ENCODE results near the gene RALGAPA1.
A peak's percentile ranks its signal among the peaks of the same experiment; 100 is the strongest.
"Not testable (repeated sequence)": the region's sequence is repeated elsewhere in the genome, so short reads cannot be mapped to it uniquely, and the experiment has no call there.

The RALGAPA1 gene

DNA sequence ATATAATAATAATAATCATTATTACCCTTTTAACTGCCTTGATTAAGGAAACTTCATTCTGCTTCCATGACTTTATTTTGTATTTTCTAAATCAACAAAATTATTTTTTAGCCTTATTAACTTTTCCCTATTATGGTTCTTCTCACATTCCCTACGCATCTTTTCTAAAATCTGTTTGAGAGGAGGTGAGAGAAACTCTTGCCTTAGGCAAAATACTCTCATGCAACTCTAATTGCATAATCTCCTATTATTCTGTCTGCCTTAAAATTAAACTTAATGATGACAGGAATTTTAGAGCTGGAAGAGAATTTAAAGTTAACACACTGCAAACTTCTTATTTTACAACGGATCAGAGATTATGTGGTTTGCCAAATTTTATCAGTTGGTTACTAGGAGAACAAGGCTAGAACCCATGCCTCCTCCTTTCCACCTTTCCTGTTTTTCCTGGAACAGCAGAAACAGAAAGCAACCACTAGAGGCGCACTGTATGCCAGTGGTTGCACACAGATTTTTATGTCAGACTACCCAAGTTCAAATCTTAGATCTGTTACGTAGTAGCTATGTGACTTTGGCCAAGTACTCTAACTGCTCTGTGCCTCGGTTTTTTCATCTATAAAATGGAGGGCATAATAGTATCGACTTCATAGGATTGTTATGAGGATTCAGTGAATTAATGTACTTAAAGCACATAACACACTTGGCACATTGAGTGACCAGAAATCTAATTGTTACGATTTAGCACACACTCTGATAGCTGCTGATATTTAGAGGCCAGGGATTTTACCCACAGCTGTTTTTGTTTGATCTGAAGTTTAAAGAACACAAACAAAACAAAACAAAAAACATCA is 12.7 kb upstream of the RALGAPA1 start:
- DNase-seq, result no peak

DNA sequence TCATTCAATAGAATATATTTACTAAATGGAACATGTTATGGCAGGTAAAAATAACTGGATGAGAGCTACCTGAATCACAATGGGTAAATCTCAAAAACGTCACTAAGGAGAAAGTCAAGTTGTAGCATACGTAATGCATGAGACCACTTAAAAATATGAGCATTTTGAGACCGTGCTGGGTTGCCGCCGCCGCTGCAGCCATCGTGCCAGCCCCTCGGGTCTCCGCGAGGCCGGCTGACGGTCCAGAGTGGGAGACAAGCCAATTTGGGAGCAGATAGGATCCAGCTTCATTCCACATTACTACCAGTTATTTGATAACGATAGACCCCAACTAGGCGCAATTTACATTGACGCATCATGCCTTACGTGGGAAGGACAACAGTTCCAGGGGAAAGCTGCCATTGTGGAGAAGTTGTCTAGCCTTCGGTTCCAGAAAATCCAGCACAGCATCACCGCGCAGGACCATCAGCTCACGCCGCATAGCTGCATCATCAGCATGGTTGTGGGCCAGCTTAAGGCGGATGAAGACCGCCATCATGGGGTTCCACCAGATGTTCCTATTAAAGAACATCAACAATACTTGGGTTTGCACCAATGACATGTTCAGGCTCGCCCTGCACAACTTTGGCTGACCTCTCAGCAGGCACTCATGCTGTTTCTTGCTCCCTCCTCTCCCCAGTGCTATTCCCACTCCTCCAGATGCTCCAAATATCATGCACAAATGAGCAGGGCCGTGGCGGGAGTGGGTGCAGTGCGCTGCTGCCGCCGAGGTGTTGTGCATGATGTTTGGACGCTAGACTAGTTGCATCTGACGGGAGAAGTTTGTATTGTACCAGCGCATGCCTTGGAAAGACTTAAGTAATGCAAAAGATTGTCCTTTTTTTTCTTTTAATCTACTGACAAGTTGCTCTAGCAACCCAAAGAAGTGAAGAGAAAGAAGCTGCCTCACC is 10.8 kb upstream of the RALGAPA1 start:
- no peak for DNase-seq

DNA sequence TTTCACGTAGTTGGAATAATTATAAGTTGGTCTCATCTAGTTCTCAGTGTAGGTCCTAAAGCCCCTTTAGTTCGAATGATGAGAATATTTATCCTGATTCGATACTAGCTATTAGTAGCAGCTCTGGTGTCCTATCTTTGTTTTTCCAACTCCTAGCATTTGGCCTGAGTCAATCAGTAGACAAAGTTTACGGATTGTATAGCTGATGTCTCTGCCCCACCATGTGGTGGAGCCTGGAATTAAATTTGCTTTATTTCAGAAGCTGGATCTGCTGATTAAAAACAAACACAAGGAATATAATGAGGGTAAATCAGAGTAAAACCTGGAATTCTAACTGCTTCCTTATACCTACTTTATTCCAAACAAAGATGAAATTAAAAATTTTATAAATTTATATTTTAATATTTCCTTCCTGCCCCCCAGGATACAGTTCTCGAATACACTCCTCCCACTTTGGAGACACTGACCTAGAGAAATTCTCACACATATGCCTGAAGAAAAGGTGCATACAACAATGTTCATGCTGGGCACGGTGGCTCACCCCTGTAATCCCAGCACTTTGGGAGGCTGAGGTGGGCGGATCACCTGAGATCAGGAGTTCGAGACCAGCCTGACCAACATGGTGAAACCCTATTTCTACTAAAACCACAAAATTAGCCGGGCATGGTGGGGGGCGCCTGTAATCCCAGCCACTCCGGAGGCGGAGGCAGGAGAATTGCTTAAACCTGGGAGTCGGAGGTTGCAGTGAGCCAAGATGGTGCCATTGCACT is 9.4 kb upstream of the RALGAPA1 start:
- DNase-seq, result no peak

DNA sequence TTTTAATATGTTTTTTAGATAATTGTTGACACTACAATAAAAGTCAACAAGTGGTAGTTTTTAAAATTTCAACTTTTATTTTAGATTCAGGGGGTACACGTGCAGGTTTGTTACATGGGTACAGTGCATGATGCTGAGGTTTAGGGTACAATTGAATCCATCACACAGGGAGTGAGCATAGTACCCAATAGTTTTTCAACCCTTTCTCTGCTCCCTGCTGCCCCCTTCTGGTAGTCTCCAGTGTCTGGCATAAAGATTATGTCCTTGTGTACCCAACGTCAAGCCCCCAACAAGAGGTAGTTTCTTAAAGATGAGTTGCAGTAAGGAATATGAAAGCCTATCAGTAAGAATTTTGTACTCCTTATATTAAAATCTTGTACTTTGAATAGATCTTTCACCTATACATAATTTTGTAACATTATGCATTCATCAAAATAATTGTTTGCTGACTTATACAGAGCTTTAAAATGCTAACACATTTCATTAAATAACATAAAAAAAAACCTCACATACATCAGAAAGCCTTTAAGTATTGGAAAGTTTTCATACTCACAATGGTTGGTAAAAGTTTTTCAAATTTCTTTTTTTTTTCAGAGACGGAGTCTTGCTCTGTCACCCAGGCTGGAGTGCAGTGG is 5.4 kb upstream of the RALGAPA1 start:
- DNase-seq, result peak; percentile 66

DNA sequence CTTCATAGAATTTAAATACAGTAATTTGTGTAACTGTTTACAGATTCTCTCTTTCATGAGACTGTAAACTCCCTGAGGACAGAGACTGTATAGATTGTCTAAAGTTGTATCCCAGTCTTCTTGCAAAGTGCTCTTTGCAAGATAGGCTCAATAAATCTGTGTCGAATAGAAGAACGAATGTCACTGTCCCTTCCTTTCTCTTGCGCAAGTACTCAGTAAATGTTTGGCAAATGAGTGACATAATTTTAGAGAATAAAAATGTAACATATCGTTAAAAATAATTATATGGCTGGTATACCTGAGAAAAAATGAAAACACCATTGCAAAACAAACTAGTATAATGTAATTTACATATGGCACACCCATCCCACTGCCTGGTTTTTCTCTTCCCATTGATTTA is 1.9 kb upstream of the RALGAPA1 start:
- no peak for DNase-seq

DNA sequence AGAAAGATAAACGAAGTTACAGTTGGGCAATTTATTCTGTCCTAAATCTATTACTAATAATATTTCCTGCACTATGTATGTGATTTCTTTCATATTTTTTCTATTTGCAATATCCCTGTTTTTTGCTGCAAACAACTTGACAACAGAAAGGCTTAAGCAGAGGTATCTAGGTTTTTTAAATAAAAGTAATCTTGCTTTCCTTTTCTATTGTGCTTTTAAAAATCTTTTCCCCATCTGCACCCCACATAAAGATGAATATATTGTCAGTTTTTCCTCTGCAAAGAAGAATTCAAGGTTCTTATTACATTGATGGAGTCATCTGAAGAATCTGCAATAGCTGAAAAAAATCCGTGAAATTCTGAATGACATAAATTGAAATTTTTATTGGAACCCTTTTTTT is 502 bp upstream of the RALGAPA1 start:
- no peak for DNase-seq

DNA sequence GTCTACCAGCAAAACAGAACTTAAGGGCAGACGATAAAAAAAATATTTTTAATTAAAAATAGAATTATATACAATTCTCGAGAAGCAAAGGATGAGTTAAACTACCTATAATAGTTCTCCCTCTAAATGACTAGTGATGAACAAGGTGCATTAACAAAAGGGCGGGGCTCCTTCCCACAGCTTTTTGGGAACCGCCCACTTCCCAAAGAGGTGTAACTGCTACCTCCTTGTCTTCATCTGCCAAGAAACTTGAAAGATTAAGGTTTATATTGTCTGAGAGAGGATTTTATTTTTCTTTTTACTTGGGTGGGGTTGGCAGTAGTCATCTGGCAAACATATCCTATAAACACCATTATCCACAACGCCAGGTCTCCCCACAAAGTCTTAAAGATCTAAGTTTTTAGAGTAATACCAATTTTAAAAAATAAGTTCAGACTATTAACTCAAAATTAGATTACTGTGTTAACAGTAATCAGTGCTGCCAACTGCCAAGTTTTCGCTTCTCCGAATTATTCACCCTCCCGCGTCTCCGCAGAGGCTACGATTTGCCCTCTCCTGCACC is 938 bp downstream of the RALGAPA1 start:
- DNase-seq, result no peak

DNA sequence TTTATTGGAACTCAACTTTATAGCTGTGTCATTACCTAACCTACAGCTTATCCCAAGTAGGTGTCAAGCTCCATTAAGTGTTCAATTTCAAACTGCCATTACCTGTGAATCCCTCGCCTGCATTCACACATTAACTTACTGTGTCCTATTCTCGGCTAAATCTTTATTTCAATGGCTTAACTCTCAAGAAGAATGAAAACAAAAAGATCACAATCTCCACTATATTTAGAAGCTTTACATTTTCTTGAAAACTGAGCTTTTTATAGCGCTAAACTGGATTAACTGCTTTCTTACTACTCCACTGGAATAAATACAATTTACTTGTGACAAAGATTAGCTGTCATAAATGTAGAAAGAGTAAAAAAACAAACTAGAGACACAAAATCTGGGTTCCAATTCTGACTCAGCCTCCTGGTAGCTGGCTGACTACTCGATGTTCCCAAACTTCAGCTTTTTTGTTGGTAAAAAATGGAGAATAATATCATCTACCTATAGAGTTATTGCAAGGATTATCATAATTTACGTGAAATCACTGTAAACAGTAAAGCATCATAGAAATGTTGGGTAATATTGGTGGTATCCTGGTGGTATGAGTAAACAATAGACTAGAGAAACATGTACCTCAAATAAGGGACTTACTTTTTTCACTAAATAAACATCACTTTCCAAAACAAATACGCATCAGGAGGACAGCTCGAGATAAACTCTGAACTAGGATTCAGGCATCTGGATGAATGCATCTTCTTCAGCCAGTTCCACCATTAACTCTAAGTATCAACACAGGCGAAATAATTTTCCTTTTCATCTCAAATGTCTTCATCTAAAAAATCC is 1.7 kb downstream of the RALGAPA1 start:
- DNase-seq, result no peak

DNA sequence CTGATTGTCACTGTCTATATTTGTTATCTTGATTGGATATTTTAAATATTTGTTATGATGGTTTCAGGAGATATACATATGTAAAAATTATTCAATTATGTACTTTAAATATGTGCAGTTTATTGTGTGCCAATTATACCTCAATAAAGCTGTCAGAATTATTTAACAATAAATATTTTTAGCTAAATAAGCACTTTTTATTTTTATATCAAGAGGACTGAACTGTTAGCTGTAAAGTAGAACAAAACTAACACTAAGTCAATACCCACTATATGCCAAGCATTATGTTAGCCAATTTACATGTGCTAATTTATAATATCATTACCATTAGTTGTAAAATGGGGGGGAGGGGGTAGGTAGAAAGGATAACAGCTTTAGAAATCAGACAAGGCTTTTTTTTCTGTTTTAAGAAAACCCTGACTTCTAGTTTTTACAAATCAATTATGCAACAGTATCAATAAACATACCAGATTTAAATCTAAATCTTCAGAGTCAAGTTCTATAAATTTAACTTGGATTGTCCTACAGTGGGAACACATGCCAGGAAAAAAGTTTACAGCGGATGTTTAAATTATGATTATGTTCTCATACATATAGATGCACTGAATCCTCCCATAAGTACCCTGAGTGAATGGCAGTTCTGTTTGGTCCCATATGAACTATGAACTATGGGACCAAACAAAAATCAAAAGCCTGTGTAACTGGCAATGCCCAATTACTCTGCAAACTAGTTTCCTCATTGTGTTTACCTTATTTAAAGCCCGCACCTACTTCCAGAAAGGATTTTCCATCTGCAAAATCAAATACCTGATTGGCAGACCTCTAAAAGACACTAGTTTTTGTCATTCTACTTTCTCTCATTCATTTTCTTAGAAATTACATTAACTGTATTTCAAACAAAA is 2.8 kb downstream of the RALGAPA1 start:
- DNase-seq, result no peak

DNA sequence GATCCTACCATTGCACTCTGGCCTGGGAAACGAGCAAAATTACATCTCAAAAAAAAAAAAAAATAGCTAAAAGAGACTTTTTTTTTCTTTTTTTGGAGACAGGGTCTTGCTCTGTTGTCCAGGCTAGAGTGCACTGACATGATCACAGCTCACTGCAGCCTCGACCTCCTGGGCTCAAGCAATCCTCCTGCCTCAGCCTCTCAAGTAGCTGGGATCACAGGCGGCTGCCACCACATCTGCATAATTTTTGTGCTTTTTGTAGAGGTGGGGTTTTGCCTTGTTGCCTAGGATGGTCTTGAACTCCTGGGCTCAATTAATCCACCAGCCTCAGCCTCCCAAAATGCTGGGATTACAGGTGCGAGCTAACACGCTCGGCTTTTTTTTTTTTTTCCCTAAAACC is 11.3 kb downstream of the RALGAPA1 start:
- no peak for DNase-seq

DNA sequence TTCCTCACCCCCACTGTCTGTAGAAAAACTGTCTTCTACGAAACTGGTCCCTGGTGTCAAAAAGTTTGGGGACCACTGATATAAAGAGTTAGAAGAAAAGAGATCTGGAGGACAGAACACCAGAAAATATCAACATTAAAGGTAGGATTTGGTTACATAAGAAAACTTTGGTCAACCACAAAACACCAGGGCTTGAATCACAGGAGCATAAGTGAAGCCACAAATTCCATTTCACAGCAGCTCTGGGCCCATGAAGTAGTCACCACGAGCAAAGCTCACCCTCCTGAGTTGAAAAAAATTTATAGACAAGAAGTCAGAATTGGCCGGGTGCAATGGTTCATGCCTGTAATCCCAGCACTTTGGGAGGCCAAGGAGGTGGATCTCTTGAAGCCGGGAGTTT is 19.4 kb downstream of the RALGAPA1 start:
- no peak for DNase-seq

DNA sequence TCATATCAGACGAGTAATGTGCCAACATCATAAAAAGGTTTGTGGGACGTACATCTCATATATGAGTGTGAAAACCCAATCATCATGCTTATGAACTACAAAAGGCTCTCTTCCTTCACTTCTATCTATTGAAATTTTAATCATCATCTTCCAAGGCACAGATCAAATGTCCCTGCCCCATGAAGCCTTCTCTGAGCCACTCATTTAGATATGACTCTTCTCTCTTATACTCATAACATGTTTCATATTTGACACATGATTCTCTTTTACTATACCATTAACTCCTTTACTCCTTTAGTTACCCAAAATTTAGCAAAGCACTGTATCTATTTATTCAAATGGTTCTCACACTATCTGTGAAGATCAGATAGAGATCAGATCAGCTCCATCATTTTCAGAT is 22.2 kb downstream of the RALGAPA1 start:
- no peak for DNase-seq

DNA sequence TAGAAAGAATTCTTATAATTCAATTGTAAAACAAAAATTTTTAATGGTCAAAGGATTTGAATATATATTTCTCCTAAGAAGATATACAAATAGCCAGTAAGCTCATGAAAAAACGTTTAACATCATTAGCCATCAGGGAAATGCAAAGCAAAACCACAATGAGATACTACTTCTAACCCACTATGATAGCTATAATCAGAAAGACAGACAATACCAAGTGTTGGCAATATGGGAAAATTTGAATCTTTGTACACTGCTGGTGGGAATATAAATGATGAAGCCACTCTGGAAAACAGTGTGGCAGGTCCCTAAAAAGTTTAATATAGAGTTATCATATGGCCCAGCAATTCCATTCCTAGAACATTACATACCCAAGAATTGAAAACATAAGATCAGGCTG is 25.4 kb downstream of the RALGAPA1 start:
- no peak for DNase-seq

DNA sequence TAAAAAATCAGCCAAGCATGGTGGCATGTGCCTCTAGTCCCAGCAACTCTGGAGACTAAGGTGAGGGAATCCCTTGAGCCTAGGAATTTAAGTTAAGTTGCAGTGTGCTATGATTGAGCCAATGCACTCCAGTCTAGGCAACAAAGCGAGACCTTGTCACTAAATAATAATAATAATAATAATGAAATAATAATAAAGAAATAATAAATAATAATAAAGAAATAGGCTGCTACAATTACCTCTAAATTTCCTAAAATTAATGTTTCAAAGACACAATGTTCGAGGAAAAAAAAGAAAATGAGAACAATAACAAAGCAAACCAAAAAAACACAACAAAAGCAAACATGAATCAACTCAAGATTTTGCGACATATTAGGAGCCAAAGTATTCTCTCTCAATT is 29.7 kb downstream of the RALGAPA1 start:
- DNase-seq, result no peak

DNA sequence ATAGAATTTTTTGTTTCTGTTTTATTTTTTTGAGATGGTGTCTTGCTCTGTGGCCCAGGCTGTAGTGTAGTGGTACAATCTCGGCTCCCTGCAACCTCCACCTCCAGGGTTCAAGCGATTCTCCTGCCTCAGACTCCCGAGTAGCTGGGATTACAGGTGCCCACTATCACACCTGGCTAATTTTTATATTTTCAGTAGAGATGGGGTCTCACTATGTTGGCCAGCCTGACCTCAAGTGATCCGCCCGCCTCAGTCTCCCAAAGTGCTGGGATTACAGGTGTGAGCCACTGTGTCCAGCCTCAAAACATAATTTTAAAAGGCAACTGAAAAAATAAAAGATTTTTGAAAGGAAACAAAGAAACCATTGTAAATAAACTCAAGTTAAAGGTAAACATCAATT is 31.5 kb downstream of the RALGAPA1 start:
- DNase-seq, result not testable (repeated sequence)

DNA sequence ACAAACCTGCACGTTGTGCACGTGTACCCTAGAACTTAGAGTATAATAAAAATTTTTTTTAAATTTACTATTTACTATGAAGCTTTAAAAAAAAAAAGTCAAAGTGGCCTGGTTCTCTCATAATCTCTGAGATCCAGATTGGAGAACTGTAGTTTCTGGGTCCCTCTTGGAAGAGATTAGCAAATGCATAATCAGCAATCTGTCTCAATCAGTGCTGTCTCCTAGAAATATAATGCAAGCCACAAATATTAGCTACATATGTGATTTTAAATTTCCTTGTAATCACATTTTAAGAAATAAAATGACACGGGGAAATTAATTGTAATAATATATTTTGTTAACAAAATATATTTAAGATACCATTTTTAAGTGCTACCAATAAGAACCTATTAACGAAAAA is 32.3 kb downstream of the RALGAPA1 start:
- no peak for DNase-seq

DNA sequence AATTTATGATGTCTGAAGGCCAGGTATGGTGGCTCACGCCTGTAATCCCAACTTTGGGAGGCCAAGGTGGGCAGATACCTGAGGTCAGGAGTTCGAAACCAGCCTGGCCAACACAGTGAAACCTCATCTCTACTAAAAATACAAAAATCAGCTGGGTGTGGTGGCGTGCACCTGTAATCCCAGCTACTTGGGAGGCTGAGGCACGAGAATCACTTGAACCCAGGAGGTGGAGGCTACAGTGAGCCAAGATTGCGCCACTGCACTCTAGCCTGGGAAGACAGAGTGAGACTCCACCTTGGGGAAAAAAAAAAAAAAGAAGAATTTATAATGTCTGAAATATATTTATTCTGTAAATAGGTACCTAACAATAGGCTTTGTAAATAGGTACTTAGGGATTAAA is 33.0 kb downstream of the RALGAPA1 start:
- DNase-seq, result not testable (repeated sequence)

DNA sequence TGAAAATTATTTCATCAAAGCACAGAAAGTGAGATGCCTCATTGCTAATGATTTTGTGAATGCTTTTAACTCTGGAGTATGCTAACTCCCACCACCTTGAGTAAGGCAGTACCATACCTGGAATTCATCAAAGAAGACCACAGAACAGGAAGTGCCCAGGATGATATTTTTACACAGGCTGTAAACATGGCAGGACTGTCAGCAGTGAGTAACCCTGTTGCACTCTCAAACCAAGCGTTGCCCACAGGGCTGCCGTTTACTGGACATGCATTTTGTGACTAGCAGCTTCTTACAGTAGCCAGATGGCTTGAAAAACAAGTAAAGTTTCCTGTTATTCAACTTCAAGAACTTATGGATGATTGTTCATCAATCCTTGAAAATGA is 42.4 kb downstream of the RALGAPA1 start:
- no peak for DNase-seq

DNA sequence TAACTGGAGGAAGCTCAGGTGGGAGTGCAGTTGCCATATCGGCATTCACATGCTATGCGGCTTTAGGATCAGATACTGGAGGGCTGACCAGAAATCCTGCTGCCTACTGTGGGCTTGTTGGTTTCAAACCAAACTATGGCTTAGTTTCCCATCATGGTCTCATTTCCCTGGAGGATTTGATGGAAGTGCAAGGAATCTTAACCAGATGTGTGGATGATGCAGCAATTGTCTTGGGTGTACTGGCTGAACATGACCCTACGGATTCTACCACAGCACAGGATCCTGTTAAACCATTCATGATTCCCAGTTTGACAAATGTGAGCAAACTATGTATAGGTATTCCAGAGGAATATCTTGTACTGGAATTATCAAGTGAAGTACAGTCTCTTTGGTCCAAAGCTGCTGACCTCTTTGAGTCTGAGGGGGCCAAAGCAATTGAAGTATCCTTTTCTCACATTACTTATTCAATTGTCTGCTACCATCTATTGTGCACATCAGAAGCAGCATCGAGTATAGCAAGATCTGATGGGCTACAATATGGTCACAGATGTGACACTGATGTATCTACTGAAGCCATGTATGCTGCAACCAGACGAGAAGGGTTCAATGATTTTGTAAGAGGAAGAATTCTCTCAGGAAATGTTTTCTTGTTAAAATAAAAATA is 42.9 kb downstream of the RALGAPA1 start:
- no peak for DNase-seq

DNA sequence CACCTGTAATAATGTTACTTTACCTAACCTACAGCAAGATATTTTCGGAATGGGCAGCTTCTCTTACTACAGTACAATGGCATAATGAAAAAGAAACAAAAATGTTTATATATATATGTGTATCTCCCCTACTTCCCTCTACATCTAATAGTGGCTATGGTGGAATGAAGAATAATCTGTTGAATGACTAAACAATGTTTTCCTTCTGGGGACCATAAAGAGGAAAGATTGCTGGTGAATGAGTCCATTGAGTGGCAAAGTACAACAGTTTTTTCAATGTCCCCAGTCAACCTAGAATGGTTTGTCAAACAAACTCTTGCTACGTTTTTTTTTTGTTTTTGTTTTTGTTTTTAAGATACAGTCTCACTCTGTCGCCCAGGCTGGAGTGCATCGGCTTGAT is 47.2 kb downstream of the RALGAPA1 start:
- no peak for DNase-seq

Data from islet precursor cell (in vitro differentiated cells).